Suprapubic skin (tissue), 3 donors: Measurements from ENCODE around the gene PITX3.

Experiments
- CTCF ChIP-seq, 2 donors: fragments of 200-600 bp in 1 of 2; fragments of 450-650 bp in 1 of 2; sonication (generic) in 1 of 2; IDR thresholded peaks; one replicate each; pipeline ENCODE4 v1.5.1; 2016 to 2019; ENCODE audit warnings: antibody characterized with exemption in 2 of 2, mild to moderate bottlenecking in 1 of 2, moderate library complexity in 1 of 2
- POLR2A ChIP-seq, 2 donors: fragments of 450-650 bp; IDR thresholded peaks; one replicate each; pipeline ENCODE4 v1.6.1; 2017; ENCODE audit warnings: antibody characterized with exemption in 2 of 2, mild to moderate bottlenecking in 2 of 2, moderate library complexity in 2 of 2

- TF ChIP-seq CTCF (IDR thresholded peaks at IDR 0.05), result no peak
- no peak for TF ChIP-seq POLR2A (IDR thresholded peaks at IDR 0.05)
Observed at GRCh38 chr10:102287538-102287937, 46.2 kb upstream of the PITX3 start.
